K562 (cell line): ENCODE data around the gene MTRFR. TPM values are rescaled to one million over a fixed set of nuclear protein-coding genes. Genes with fewer than 3 reads are reported as not detected.

Experiments
- ARNT ChIP-seq, 2 experiments: fragments of 450-650 bp; IDR thresholded peaks; 2 replicates each; pipeline ENCODE4 v1.6.1; 2016; ENCODE audit warnings: mild to moderate bottlenecking in 1 of 2
- CBX1 ChIP-seq: sonication (generic); IDR thresholded peaks from 2 replicates; pipeline ENCODE4 v1.6.1; 2016; ENCODE audit warnings: antibody characterized with exemption, low read depth, mild to moderate bottlenecking
- CBX3 ChIP-seq, 2 experiments: IDR thresholded peaks; 1 replicate in 1 of 2; 2 replicates in 1 of 2; pipeline ENCODE4 v1.6.1; 2012; ENCODE audit warnings: inconsistent platforms in 2 of 2, low read length in 2 of 2, borderline replicate concordance in 1 of 2, control low read depth in 1 of 2
- CREB3 ChIP-seq: fragments of 450-650 bp; conservative IDR thresholded peaks from 2 replicates; pipeline ENCODE4 v1.6.1; 2016; ENCODE audit warnings: missing genetic modification characterization, low read depth, mild to moderate bottlenecking, missing compliant biosample characterization, moderate library complexity
- GABPB2 ChIP-seq: fragments of 250-450 bp; sonication (Bioruptor Pico); conservative IDR thresholded peaks from 2 replicates; pipeline ENCODE4 v1.5.1; 2021; ENCODE audit warnings: mild to moderate bottlenecking
- ILK ChIP-seq: fragments of 450-650 bp; IDR thresholded peaks from 2 replicates; pipeline ENCODE4 v1.6.1; 2016; ENCODE audit warnings: missing genetic modification characterization, low read depth, mild to moderate bottlenecking, missing compliant biosample characterization, moderate library complexity, borderline replicate concordance
- MTF1 ChIP-seq: fragments of 250-450 bp; sonication (Bioruptor Pico); IDR thresholded peaks from 2 replicates; pipeline ENCODE4 v1.9.0; 2021; ENCODE audit warnings: moderate library complexity, mild to moderate bottlenecking, inconsistent platforms, borderline replicate concordance
- NFIX ChIP-seq: fragments of 250-450 bp; sonication (Bioruptor Pico); IDR thresholded peaks from 2 replicates; pipeline ENCODE4 v1.4.0; 2020; ENCODE audit warnings: low read depth, mild to moderate bottlenecking, moderate library complexity
- RAD51 ChIP-seq: fragments of 450-650 bp; IDR thresholded peaks from 2 replicates; pipeline ENCODE4 v1.7.1; 2016; ENCODE audit warnings: low read depth, mild to moderate bottlenecking, borderline replicate concordance
- RBM15 ChIP-seq: fragments of 200-400 bp; formaldehyde crosslinking; IDR thresholded peaks from 2 replicates; pipeline ENCODE4 v1.6.1; 2018; ENCODE audit warnings: mild to moderate bottlenecking, low read length, moderate library complexity; ENCODE audit not compliant: insufficient read depth
- RBM22 ChIP-seq: fragments of 200-400 bp; formaldehyde crosslinking; IDR thresholded peaks from 2 replicates; pipeline ENCODE4 v1.6.1; 2018; ENCODE audit warnings: low read length, low read depth; ENCODE audit not compliant: poor library complexity, severe bottlenecking
- RFX1 ChIP-seq: fragments of 450-650 bp; IDR thresholded peaks from 2 replicates; pipeline ENCODE4 v1.6.1; 2016; ENCODE audit warnings: mild to moderate bottlenecking, moderate library complexity
- SLC30A9 ChIP-seq: fragments of 250-450 bp; sonication (Bioruptor Pico); IDR thresholded peaks from 2 replicates; pipeline ENCODE4 v1.8.0; 2022; ENCODE audit warnings: mild to moderate bottlenecking, moderate library complexity
- ZBTB11 ChIP-seq, 3 experiments: fragments of 200-800 bp in 1 of 3; fragments of 250-450 bp in 1 of 3; fragments of 450-650 bp in 1 of 3; sonication (Bioruptor Pico) in 1 of 3; sonication (Bioruptor generic) in 1 of 3; formaldehyde crosslinking in 1 of 3; IDR thresholded peaks; 2 replicates each; pipeline versions ENCODE4 v1.6.1 to v1.8.0; 2016 to 2022; ENCODE audit warnings: mild to moderate bottlenecking in 2 of 3, missing genetic modification characterization in 2 of 3, missing compliant biosample characterization in 1 of 3, moderate library complexity in 1 of 3
- ZBTB17 ChIP-seq: fragments of 450-650 bp; formaldehyde crosslinking; IDR thresholded peaks from 2 replicates; pipeline ENCODE4 v1.4.0; 2020; ENCODE audit warnings: mild to moderate bottlenecking
- ZNF140 ChIP-seq: fragments of 250-450 bp; sonication (Bioruptor Pico); IDR thresholded peaks from 2 replicates; pipeline ENCODE4 v1.8.0; 2021; ENCODE audit warnings: moderate library complexity, mild to moderate bottlenecking, inconsistent platforms
- ZNF146 ChIP-seq: IDR thresholded peaks from one replicate; pipeline ENCODE4 v1.6.1; 2018; ENCODE audit warnings: missing compliant biosample characterization; ENCODE audit not compliant: unreplicated experiment
- ZNF408 ChIP-seq: fragments of 250-450 bp; sonication (Bioruptor Pico); IDR thresholded peaks from 2 replicates; pipeline ENCODE4 v1.4.0; 2020; ENCODE audit warnings: low read depth, mild to moderate bottlenecking, moderate library complexity
- ZNF589 ChIP-seq: fragments of 200-800 bp; sonication (Bioruptor generic); IDR thresholded peaks from 2 replicates; pipeline ENCODE4 v1.6.1; 2016; ENCODE audit warnings: low read depth, missing genetic modification characterization, missing compliant biosample characterization
- ZNF707 ChIP-seq: fragments of 250-450 bp; sonication (Bioruptor Pico); conservative IDR thresholded peaks from 2 replicates; pipeline ENCODE4 v1.8.0; 2022; ENCODE audit warnings: inconsistent platforms, mild to moderate bottlenecking, moderate library complexity
- polyA plus RNA-seq, 8 experiments: library from polyadenylated mRNA; depleted of rRNA in 4 of 8; stranded (reverse) in 5 of 8; unstranded in 3 of 8; fragments of >200 nt; fragmentation: Nextera tagmentation in 2 of 8; fragmentation: Illumina TruSeq in 1 of 8; extraction: Ambion mirVana in 2 of 8; extraction: Trizol in 1 of 8; gene quantifications; 2 replicates each; pipeline versions ENCODE4 v1.2.1 to v1.2.3, GENCODE V29; 2011 to 2014; ENCODE audit warnings: inconsistent platforms in 1 of 8, missing spikeins in 1 of 8
- total RNA-seq, 7 experiments: library from RNA; depleted of rRNA in 6 of 7; stranded (reverse); fragments of >200 nt in 6 of 7; fragmentation: Illumina TruSeq in 2 of 7; extraction: Trizol in 2 of 7; gene quantifications; 2 replicates each; pipeline versions ENCODE4 v1.2.1 to v1.2.3, GENCODE V29; 2011 to 2021; ENCODE audit warnings: low replicate concordance in 1 of 7

The MTRFR gene
- total and polyA plus RNA-seq, 9 of the 15 experiments (the other 6 are each of a cell fraction or from before 2014, with no cell fraction given), result 16.7 to 55.6 (median 34.7) TPM

- TF ChIP-seq ZBTB11 (CRISPR knock-in tag; IDR thresholded peaks at IDR 0.05) (peak in 1 of 3 experiments; percentile 59; a peak in 1 of 6 replicates), ARNT (IDR thresholded peaks at IDR 0.05) (no peak), ZNF707 (CRISPR knock-in tag) (peak; percentile 50; the same call in 1 of the 2 replicates), ZNF146 (CRISPR knock-in tag) (no peak), ZNF408 (0 out of 2 replicates have a peak, but pooled peaks have one; percentile 79), MTF1 (CRISPR knock-in tag) (peak; percentile 29; the same call in 1 of the 2 replicates), ZNF140 (CRISPR knock-in tag) (0 out of 2 replicates have a peak, but pooled peaks have one; percentile 34), CBX1 (no peak), ILK (tag) (no peak), ZNF589 (CRISPR knock-in tag) (no peak), RFX1 (no peak), SLC30A9 (CRISPR knock-in tag) (peak; percentile 42; the same call in 1 of the 2 replicates), RAD51 (no peak), CBX3 (IDR thresholded peaks at IDR 0.05; ENCODE audit: borderline replicate concordance in 1 of 2, low read length in 2 of 2) (no peak), CREB3 (tag) (no peak), ZBTB17 (CRISPR knock-in tag) (no peak), GABPB2 (CRISPR knock-in tag) (peak; percentile 77; the same call in 1 of the 2 replicates), RBM15 (no peak), RBM22 (peak; percentile 46), NFIX (peak; percentile 54)
These were observed 55.6 kb downstream of the MTRFR start (continued) for GRCh38 chr12:123288751-123289346.
